ENCODE measurements around the gene MAP7. TPM values are rescaled to one million over a fixed set of nuclear protein-coding genes. Genes with fewer than 3 reads are reported as not detected.
"Not testable (repeated sequence)": the region's sequence is repeated elsewhere in the genome, so short reads cannot be mapped to it uniquely, and the experiment has no call there.

MAP7 gene
- total RNA-seq, 2 donors from 2014 or later, result 69.4 to 74.3 TPM

DNA sequence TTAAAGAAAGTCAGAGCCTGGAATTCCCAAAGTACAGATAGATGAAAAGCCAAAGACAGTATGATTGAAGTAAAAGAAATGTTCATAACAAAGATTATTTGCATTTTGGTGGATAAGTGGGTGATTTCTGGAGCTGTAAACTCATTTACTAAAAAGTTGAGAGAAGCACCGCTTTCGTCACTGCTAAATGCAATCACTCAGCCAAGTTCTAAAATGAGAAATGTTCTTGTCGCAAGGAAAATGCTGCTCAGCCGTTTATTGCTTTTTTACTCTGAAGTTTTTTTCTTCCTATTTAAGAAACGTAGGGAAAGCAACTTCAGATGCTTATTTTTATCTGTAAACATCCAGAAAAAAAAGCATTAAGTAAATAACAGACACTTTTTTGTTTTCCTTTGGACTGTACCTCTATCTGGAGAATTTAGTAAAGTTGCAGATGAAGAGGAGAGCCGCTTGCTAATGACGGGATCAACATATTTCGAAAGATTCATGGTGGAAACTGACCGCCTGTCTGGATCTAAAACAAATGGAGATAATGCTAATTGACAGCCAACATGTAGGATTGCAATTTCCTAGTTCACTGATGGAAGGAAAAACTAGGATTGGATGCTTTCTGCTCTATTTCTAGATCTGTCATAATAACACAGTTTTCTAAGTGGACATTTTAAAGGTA, 166.8 kb downstream of the MAP7 start:
- Histone ChIP-seq H3K9ac (ENCODE audit: low read depth in 2 of 2, low read length in 2 of 2) (no peak overlapping the region), H3K4me1 (no peaks in the 10 kb centered on the region), H3K36me3 (no peaks in the 10 kb centered on the region), H3K27me3 (no peaks in the 10 kb centered on the region), H3K27ac (no peak overlapping the region), H3K9me3 (no peaks in the 10 kb centered on the region), H3K4me3 (no peak overlapping the region)
- TF ChIP-seq, protein P1, sequence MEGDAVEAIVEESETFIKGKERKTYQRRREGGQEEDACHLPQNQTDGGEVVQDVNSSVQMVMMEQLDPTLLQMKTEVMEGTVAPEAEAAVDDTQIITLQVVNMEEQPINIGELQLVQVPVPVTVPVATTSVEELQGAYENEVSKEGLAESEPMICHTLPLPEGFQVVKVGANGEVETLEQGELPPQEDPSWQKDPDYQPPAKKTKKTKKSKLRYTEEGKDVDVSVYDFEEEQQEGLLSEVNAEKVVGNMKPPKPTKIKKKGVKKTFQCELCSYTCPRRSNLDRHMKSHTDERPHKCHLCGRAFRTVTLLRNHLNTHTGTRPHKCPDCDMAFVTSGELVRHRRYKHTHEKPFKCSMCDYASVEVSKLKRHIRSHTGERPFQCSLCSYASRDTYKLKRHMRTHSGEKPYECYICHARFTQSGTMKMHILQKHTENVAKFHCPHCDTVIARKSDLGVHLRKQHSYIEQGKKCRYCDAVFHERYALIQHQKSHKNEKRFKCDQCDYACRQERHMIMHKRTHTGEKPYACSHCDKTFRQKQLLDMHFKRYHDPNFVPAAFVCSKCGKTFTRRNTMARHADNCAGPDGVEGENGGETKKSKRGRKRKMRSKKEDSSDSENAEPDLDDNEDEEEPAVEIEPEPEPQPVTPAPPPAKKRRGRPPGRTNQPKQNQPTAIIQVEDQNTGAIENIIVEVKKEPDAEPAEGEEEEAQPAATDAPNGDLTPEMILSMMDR (IDR thresholded peaks at IDR 0.05), result no peak
- DNase-seq, result no peak
- intact Hi-C loops (cut with DNase I), result loop anchor here (10.0 kb wide), 1 partner anchor 161 kb away; no protein-coding TSS in a partner anchor

DNA sequence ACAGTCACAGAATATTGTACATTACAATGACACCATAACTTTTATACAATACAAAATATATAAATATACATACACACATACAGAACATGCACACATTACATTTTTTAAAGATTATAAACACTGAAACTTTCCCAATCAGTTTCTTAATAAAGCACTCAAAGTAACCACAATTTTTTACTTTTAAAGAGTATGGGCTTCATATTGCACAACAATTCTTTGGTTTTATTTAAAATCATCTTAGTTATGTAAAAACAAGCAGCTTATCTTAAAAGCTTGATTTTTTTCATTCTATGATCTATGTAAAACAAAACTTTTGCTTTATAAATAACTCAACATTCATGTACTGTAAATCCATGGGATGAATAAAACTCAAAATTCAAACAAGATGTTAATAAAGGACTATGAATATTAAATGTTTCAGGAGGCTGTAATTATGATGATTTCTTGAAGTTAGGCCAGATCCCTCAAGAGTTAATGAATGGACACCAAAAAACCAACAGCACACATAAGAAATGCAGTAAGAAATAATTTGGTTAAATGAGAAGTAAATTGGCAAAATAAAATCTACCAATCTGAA, 167.5 kb downstream of the MAP7 start:
- no peak for DNase-seq
- TF ChIP-seq, protein P1 (IDR thresholded peaks at IDR 0.05), result no peak
- Histone ChIP-seq H3K4me1 (no peaks in the 10 kb centered on the region), H3K36me3 (no peaks in the 10 kb centered on the region), H3K9me3 (no peaks in the 10 kb centered on the region), H3K4me3 (no peak overlapping the region), H3K27ac (no peak overlapping the region), H3K9ac (ENCODE audit: low read depth in 2 of 2, low read length in 2 of 2) (no peak overlapping the region), H3K27me3 (no peaks in the 10 kb centered on the region)
- intact Hi-C loops (cut with DNase I), result loop anchor here (10.0 kb wide), 1 partner anchor 162 kb away; no protein-coding TSS in a partner anchor

DNA sequence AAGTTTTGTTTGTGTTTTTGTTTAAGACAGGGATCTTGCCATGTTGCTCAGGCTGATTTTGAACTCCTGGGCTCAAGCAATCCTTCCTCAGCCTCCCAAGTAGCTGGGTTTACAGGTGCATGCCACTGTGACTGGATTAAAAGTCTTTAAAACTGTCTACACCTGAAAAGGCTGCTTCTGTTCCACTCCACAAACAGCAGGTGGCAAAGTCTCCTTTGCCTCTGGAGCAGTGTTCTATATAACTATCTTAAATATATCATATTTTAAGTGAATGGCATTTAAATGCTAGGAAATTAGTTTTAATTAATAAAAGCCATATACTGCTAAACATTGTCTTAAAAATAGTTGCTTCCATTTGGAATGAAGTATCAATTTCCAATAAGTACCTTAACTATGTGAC, 171.3 kb downstream of the MAP7 start:
- intact Hi-C loops (cut with DNase I), result no loop called here
- Histone ChIP-seq H3K27ac (no peak overlapping the region), H3K36me3 (no peaks in the 10 kb centered on the region), H3K4me1 (no peaks in the 10 kb centered on the region), H3K27me3 (no peaks in the 10 kb centered on the region), H3K9ac (ENCODE audit: low read depth in 2 of 2, low read length in 2 of 2) (no peak overlapping the region), H3K4me3 (no peak overlapping the region), H3K9me3 (no peaks in the 10 kb centered on the region)
- TF ChIP-seq, protein P1 (IDR thresholded peaks at IDR 0.05), result peak; percentile 18
- DNase-seq, result no peak

DNA sequence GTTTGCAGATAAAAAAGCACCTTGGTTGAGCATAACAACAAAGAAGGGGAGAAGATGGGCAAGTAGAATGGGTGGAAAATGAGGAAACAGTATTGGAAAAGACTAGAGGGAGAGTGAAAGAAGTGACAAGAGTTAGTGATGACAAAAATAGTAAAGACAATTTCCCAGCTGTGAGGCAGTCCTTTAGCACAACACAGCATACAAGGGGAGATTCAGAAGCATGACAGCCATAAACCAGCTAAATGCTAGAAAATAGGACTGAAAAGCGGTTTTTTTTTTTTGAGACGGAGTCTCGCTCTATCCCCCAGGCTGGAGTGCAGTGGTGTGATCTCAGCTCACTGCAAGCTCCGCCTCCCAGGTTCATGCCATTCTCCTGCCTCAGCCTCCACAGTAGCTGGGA, 174.4 kb downstream of the MAP7 start:
- H3K9ac ChIP-seq (ENCODE audit: low read depth in 2 of 2, low read length in 2 of 2); H3K9me3 ChIP-seq; H3K4me3 ChIP-seq; intact Hi-C loops (cut with DNase I); H3K36me3 ChIP-seq; H3K27ac ChIP-seq; H3K27me3 ChIP-seq; DNase-seq; H3K4me1 ChIP-seq: not testable (repeated sequence)

DNA sequence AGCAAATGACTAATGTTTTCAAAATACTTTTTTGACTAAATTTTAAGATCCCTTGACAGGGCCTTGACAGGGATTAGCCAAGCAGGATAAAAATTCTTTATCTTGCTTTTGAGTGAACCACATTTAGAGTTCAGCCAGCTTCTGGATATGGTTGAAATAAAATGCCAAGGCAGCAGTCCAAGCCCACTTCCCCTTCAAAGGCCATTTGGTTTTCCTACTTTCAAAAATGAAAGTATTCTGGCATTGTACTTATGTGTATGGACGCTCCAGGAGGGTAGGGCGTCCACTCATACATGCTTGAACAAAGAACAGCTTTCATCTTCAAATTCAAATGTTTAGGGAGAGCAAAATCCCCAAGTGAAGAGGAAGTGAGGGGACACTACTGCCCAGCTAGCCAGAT, 178.3 kb downstream of the MAP7 start:
- Histone ChIP-seq H3K27me3 (no peaks in the 10 kb centered on the region), H3K4me1 (no peaks in the 10 kb centered on the region), H3K36me3 (no peaks in the 10 kb centered on the region), H3K27ac (no peak overlapping the region), H3K9ac (ENCODE audit: low read depth in 2 of 2, low read length in 2 of 2) (no peak overlapping the region), H3K4me3 (no peak overlapping the region), H3K9me3 (no peaks in the 10 kb centered on the region)
- TF ChIP-seq, protein P1 (IDR thresholded peaks at IDR 0.05), result no peak
- intact Hi-C loops (cut with DNase I), result no loop called here
- DNase-seq, result no peak
